Muscle layer of duodenum (tissue), 2 donors: ENCODE data around the gene SHISA3.

Source experiments
- H3K27ac ChIP-seq: one replicate; pipeline ENCODE4 v1.7.0; 2013; ENCODE audit warnings: mild to moderate bottlenecking, low read length
- H3K27me3 ChIP-seq: one replicate; pipeline ENCODE4 v1.7.0; 2013; ENCODE audit warnings: low read depth, mild to moderate bottlenecking, control low read depth, low read length
- H3K36me3 ChIP-seq, 2 donors: one replicate each; pipeline ENCODE4 v1.7.0; 2013; ENCODE audit warnings: low read length in 2 of 2, control low read depth in 1 of 2, mild to moderate bottlenecking in 1 of 2; ENCODE audit not compliant: insufficient read depth in 2 of 2, control insufficient read depth in 1 of 2
- H3K4me1 ChIP-seq, 2 donors: one replicate each; pipeline ENCODE4 v1.7.0; 2013; ENCODE audit warnings: low read length in 2 of 2, mild to moderate bottlenecking in 2 of 2, control low read depth in 1 of 2, moderate library complexity in 1 of 2; ENCODE audit not compliant: insufficient read depth in 2 of 2, control insufficient read depth in 1 of 2
- H3K4me3 ChIP-seq, 2 donors: one replicate each; pipeline ENCODE4 v1.7.0; 2013; ENCODE audit warnings: low read length in 2 of 2, low read depth in 1 of 2, mild to moderate bottlenecking in 1 of 2
- H3K9me3 ChIP-seq, 2 donors: one replicate each; pipeline ENCODE4 v1.7.0; 2013; ENCODE audit warnings: low read length in 2 of 2, control low read depth in 1 of 2, mild to moderate bottlenecking in 1 of 2; ENCODE audit not compliant: control insufficient read depth in 1 of 2
- donor health status: healthy.

SHISA3 gene

GRCh38 chr4:42392436-42392835 is 4.9 kb upstream of the SHISA3 start:
- Histone ChIP-seq H3K36me3 (no peaks in the 10 kb centered on the region), H3K4me3 (no peak overlapping the region), H3K27me3 (peaks cover 21% of the 10 kb centered on the region), H3K27ac (no peak overlapping the region), H3K4me1 (peaks cover 0 to 6% of the 10 kb centered on the region in 2 donors), H3K9me3 (no peaks in the 10 kb centered on the region)

- Histone ChIP-seq H3K36me3 (no peaks in the 10 kb centered on the region), H3K27me3 (peaks cover 43% of the 10 kb centered on the region), H3K4me1 (peaks cover 4 to 23% of the 10 kb centered on the region in 2 donors), H3K27ac (no peak overlapping the region), H3K9me3 (no peaks in the 10 kb centered on the region), H3K4me3 (no peak overlapping the region)
Observed at GRCh38 chr4:42395595-42395994, 1.7 kb upstream of the SHISA3 start.

- Histone ChIP-seq H3K4me3 (peak overlapping the region; percentile 49 to 81), H3K9me3 (no peaks in the 10 kb centered on the region), H3K4me1 (peaks cover 4 to 23% of the 10 kb centered on the region in 2 donors), H3K36me3 (no peaks in the 10 kb centered on the region), H3K27ac (no peak overlapping the region), H3K27me3 (peaks cover 43% of the 10 kb centered on the region)
Observed at GRCh38 chr4:42396361-42396751, 932 bp upstream of the SHISA3 start.

GRCh38 chr4:42397635-42398170 is 415 bp downstream of the SHISA3 start:
- Histone ChIP-seq H3K4me1 (peaks cover 4 to 23% of the 10 kb centered on the region in 2 donors), H3K4me3 (peak overlapping the region; percentile 49 to 81), H3K27me3 (peaks cover 43% of the 10 kb centered on the region), H3K9me3 (no peaks in the 10 kb centered on the region), H3K27ac (no peak overlapping the region), H3K36me3 (no peaks in the 10 kb centered on the region)

GRCh38 chr4:42398171-42398870 is 1.0 kb downstream of the SHISA3 start:
- Histone ChIP-seq H3K4me3 (peak overlapping the region; percentile 48 to 81), H3K27me3 (peaks cover 43% of the 10 kb centered on the region), H3K4me1 (peaks cover 4 to 23% of the 10 kb centered on the region in 2 donors), H3K9me3 (no peaks in the 10 kb centered on the region), H3K36me3 (no peaks in the 10 kb centered on the region), H3K27ac (no peak overlapping the region)

- Histone ChIP-seq H3K4me1 (peaks cover 4 to 23% of the 10 kb centered on the region in 2 donors), H3K36me3 (no peaks in the 10 kb centered on the region), H3K9me3 (no peaks in the 10 kb centered on the region), H3K27ac (no peak overlapping the region), H3K4me3 (peak overlapping the region; percentile 48 to 81), H3K27me3 (peaks cover 43% of the 10 kb centered on the region)
Observed at GRCh38 chr4:42398871-42399331, 1.6 kb downstream of the SHISA3 start.

GRCh38 chr4:42399393-42399792 is 2.1 kb downstream of the SHISA3 start:
- H3K27me3 ChIP-seq, result peaks cover 43% of the 10 kb centered on the region
- peak overlapping the region; percentile 48 to 81 for H3K4me3 ChIP-seq
- H3K4me1 ChIP-seq, result peaks cover 4 to 23% of the 10 kb centered on the region in 2 donors
- no peaks in the 10 kb centered on the region for H3K36me3 ChIP-seq
- no peaks in the 10 kb centered on the region for H3K9me3 ChIP-seq
- H3K27ac ChIP-seq, result no peak overlapping the region

- Histone ChIP-seq H3K36me3 (no peaks in the 10 kb centered on the region), H3K27ac (no peak overlapping the region), H3K4me1 (peaks cover 4 to 23% of the 10 kb centered on the region in 2 donors), H3K4me3 (peak overlapping the region in 1 of 2 donors; percentile 19), H3K9me3 (no peaks in the 10 kb centered on the region), H3K27me3 (peaks cover 32% of the 10 kb centered on the region)
Observed at GRCh38 chr4:42401171-42401570, 3.9 kb downstream of the SHISA3 start.

DNA sequence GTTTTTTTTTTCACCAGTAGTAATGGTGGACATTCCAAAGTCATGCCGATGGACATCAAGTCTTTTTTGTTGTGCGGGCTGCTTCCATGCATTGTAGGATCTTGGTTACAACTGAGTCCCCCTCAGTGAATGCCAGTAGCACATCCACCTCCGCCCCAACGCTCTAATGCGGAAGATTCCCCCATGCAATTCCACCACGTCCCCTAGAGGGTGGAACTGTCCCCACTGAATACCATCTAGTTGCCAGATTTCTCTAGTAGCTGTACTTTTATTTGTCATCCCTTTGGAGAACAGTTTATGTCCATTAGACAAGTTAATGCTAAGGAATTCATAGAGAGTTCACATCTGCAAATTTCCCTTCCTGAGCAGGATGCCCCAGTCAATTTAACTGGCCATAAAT is 6.7 kb downstream of the SHISA3 start:
- H3K4me1 ChIP-seq, result peaks cover 0 to 1% of the 10 kb centered on the region in 2 donors

DNA sequence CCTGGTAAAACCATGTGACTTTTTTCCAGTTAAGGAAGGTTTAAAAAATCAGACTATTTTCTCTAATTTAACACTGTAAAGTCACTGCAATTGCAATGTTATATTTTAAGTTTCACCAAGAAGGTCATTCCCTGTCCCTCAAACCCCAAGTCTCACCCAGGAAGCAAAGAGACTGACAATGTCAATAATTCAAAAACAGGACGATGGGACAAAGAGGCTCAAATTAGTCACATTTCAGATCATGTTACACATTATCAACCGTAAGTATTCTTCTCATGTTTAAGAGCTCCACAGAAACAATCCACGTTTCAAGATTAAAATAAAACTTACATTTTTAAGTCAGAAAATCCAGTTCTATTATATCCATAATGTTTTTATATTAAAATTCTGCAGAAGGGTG is 13.2 kb downstream of the SHISA3 start:
- Histone ChIP-seq H3K36me3 (no peaks in the 10 kb centered on the region), H3K9me3 (no peaks in the 10 kb centered on the region), H3K27me3 (no peaks in the 10 kb centered on the region)

More for the DNA sequence above, 6.7 kb downstream of the SHISA3 start:
- Histone ChIP-seq H3K27me3 (peaks cover 7% of the 10 kb centered on the region), H3K27ac (no peak overlapping the region), H3K9me3 (no peaks in the 10 kb centered on the region), H3K36me3 (no peaks in the 10 kb centered on the region), H3K4me3 (no peak overlapping the region)

GRCh38 chr4:42411803-42412202 is 14.5 kb downstream of the SHISA3 start:
- H3K27ac ChIP-seq, result peak overlapping the region; percentile 4
- H3K36me3 ChIP-seq, result no peaks in the 10 kb centered on the region
- no peaks in the 10 kb centered on the region for H3K9me3 ChIP-seq
- no peaks in the 10 kb centered on the region for H3K27me3 ChIP-seq
- H3K4me1 ChIP-seq, result no peaks in the 10 kb centered on the region
- H3K4me3 ChIP-seq, result no peak overlapping the region

More for the DNA sequence above, 13.2 kb downstream of the SHISA3 start:
- peak overlapping the region; percentile 4 for H3K27ac ChIP-seq
- H3K4me3 ChIP-seq, result no peak overlapping the region
- no peaks in the 10 kb centered on the region for H3K4me1 ChIP-seq
